HG03095 (cell line): ENCODE measurements around the gene LRRC26.
A peak's percentile ranks its signal among the peaks of the same experiment; 100 is the strongest.
"Not testable (repeated sequence)": the region's sequence is repeated elsewhere in the genome, so short reads cannot be mapped to it uniquely, and the experiment has no call there.

ENCODE experiments used
- ATAC-seq: cut with Tn5 transposase; IDR thresholded peaks from one replicate; pipeline ENCODE4 v1.9.1; 2021; ENCODE audit warnings: moderate library complexity; ENCODE audit not compliant: unreplicated experiment

LRRC26 gene

GRCh38 chr9:137139468-137140150, 30.2 kb downstream of the LRRC26 start:
- ATAC-seq: no peak

DNA sequence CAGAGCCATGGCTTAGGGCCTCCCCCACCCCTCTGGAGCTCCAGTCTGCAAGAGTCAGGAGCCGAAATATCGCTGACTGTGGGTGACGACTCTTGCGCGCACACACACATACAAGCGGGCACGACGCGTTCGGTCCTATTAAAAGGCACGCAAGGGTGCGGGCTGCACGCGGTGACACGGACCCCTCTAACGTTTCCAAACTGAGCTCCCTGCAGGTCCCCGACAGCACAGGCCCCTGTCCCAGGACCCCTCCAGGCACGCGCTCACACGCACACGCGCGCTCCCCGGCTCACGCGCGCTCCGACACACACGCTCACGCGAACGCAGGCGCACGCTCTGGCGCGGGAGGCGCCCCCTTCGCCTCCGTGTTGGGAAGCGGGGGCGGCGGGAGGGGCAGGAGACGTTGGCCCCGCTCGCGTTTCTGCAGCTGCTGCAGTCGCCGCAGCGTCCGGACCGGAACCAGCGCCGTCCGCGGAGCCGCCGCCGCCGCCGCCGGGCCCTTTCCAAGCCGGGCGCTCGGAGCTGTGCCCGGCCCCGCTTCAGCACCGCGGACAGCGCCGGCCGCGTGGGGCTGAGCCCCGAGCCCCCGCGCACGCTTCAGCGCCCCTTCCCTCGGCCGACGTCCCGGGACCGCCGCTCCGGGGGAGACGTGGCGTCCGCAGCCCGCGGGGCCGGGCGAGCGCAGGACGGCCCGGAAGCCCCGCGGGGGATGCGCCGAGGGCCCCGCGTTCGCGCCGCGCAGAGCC, 31.0 kb downstream of the LRRC26 start, which contains the start of gene GRIN1:
Gene GRIN1, plus strand, starts transcription at position 433 of the 746 bp plus-strand sequence. CDS start 333 bp downstream, outside the sequence.
- ATAC-seq: no peak

GRCh38 chr9:137138058-137138721, 31.7 kb downstream of the LRRC26 start:
- no peak for ATAC-seq

- ATAC-seq: no peak
Measured at GRCh38 chr9:137136881-137137607, 32.8 kb downstream of the LRRC26 start.

- no peak for ATAC-seq
Measured at GRCh38 chr9:137136261-137136880, 33.5 kb downstream of the LRRC26 start.

- not testable (repeated sequence) for ATAC-seq
Measured at GRCh38 chr9:137135154-137135553, 34.7 kb downstream of the LRRC26 start.

- ATAC-seq: no peak
Measured at GRCh38 chr9:137134191-137134590, 35.7 kb downstream of the LRRC26 start.

DNA sequence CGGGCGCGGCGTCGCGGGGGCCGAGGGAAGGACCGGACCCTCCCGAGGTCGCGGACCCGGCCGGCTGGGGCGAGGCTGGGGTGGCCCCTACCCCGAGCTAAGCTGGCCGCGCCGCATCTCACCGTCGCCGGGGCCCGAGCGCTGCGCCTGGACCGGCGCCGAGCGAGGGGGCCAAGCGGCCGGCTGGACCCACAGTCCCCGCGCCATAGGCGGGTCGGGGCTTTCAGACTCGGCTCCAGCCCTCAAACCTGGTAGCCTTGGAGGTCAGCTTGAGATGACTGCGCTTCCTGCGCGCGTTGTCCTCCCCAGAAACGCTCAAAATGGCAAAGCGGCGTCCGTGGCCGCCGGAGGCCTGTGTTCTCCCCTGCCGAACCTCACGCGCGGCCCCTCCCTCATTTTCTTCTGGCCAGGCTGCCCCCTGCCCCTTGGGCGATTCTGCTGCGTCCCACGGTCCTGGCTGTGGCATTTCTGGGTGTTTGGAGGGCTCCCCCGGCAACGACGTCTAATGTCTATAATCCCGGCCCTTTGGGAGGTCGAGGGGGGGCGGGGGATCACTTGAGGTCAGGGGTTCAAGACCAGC, 39.6 kb downstream of the LRRC26 start:
- ATAC-seq: peak; percentile 6

GRCh38 chr9:137129456-137130175, 40.2 kb downstream of the LRRC26 start:
- peak; percentile 75 for ATAC-seq

DNA sequence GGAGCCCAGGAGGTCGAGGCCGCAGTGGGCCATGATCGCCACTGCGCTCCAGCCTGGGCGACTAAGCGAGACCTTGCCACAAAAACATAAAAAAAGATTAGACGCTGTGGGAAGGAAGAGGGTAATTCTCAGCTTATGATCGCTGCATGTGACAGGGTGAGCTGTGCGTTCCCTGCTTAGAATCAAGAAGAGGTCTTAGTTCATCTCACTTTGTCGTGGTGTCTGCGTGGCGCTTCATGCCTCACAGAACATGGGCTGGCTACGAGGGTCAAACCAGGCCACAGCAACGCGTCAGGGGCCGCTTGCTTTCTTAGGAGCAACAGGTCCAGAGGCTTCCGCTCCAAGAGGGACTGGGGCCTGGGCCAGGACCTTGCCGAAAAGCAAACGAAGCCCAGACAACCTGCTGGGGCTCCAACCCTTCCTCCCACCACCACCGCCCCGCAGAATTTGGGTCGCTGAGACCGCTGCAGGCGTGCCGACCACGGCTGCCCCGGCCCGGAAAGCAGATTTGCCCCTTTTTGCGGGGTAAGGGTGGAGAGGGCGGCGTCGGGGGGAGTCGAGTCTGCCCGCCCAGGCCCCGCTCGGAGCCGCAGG, 40.9 kb downstream of the LRRC26 start:
- peak; percentile 15 for ATAC-seq

GRCh38 chr9:137128158-137128861, 41.5 kb downstream of the LRRC26 start:
- no peak for ATAC-seq

DNA sequence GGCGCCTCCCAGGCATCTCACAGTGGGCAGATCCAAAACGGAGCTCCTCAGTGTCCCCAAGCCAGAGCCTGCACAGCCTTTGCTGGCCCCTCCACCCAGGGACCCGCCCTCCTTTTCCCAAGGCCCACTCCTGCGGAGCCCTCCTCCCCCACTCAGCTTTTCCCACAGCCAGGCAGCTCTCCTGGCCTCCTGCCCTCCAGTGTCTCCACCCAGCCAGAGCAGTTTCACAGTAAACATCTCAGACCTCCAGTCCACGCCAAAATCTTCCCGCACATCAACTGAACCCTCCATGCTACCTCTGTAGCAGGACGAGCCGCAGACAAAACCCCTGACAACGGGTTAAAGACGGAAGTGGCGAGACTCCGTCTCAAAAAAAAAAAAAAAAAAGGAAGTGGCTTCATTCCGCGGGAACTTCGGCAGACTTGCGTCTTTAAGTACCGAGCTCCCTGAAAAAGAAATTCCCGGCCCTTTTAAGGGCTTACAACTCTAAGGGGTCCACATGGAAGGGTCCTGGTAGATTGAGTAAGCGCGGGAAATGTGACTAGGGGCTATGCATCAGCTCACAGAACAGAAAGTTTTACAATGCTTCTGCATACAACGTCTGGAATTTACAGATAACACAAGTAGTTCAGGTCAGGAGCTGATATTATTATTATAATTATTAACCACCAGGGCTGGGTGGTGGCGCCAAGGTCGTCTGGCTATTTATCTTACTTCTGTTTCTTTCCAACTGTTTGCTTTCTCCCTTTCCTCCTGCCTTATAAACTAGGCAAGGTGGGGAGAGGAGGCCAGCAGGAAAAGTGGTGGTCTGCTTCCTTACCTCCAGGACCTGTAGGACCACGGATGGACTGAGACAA, 42.3 kb downstream of the LRRC26 start:
- no peak for ATAC-seq

GRCh38 chr9:137126786-137127185, 43.1 kb downstream of the LRRC26 start:
- no peak for ATAC-seq

DNA sequence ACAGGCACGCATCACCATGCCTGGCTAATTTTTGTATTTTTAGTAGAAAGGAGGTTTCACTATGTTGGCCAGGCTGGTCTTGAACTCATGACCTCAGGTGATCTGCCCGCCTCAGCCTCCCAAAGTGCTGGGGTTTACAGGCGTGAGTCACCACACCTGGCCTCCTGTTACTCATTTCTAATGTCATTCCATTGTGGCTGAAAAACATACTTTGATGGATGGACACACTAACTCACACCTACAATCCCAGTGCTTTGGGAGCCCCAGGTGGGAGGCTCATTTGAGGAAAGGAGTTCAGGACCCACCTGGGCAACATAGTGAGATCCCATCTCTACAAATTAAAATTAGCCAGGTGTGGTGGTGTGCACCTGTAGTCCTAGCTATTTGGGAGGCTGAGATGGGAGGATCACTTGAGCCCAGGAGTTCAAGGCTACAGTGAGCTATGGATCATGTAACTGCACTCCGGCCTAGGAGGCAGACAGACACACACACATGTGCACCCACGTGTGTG, 45.8 kb downstream of the LRRC26 start:
- not testable (repeated sequence) for ATAC-seq

- no peak for ATAC-seq
Measured at GRCh38 chr9:137123468-137123837, 46.4 kb downstream of the LRRC26 start.

DNA sequence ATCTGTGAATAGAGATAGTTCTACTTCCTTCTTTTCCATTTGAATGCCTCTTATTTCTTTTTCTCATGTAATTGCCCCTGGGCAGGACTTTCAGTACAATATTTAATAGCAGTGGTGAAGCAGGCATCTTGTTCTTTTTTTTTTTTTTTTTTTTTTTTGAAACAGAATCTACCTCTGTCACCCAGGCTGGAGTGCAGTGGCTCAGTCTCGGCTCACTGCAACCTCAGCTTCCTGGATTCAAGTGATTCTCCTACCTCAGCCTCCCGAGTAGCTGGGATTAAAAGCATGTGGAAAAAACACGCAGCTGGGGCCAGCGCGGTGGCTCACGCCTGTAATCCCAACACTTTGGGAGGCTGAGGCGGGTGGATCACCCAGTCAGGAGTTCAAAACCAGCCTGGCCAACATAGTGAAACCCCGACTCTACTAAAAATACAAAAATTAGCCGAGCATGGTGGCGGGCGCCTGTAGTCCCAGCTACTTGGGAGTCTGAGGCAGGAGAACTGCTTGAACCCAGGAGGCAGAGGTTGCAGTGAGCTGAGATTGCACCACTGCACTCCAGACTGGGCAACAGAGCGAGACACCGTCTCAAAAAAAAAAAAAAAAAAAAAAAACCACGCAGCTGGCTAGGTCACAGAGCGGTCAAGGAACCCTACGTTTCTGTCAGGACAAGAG, 46.9 kb downstream of the LRRC26 start:
- ATAC-seq: not testable (repeated sequence)
